ENCODE data around the gene UFD1. TPM values are rescaled to one million over a fixed set of nuclear protein-coding genes. Genes with fewer than 3 reads are reported as not detected.
"Not testable (repeated sequence)": the region's sequence is repeated elsewhere in the genome, so short reads cannot be mapped to it uniquely, and the experiment has no call there.

Gene UFD1
- total and polyA plus RNA-seq, 4 donors = 28.9 to 58.3 (median 52.6) TPM

- peaks cover 28% of the 10 kb centered on the region for H3K4me1 ChIP-seq (ENCODE audit: control insufficient read depth, insufficient read depth, low read length)
- H3K36me3 ChIP-seq (ENCODE audit: control insufficient read depth, insufficient read depth, low read length) = peaks cover 33% of the 10 kb centered on the region
- peak within 1 kb of the TSS; percentile 51 for H3K4me3 ChIP-seq (ENCODE audit: low read depth, low read length)
- no peaks in the 10 kb centered on the region for H3K9me3 ChIP-seq (ENCODE audit: control insufficient read depth, insufficient read depth, low read length)
- H3K27me3 ChIP-seq (ENCODE audit: control insufficient read depth, insufficient read depth, low read length) = no peaks in the 10 kb centered on the region
- peak; percentile 82 to 99 (median 90) for DNase-seq (ENCODE audit: low read depth in 4 of 6, low spot score in 6 of 6)
- WGBS (ENCODE audit: insufficient coverage) = under 1% methylated on average over 92 of the region's 92 CpGs
- peak within 1 kb of the TSS; percentile 81 for H3K27ac ChIP-seq (ENCODE audit: low read depth, low read length)
Observed at GRCh38 chr22:19447330-19448075, 31.5 kb downstream of the UFD1 start, which contains the start of gene C22orf39. C22orf39 (minus strand) TSS chr22:19447711; CDS start chr22:19447688, 23 bp downstream.

DNA sequence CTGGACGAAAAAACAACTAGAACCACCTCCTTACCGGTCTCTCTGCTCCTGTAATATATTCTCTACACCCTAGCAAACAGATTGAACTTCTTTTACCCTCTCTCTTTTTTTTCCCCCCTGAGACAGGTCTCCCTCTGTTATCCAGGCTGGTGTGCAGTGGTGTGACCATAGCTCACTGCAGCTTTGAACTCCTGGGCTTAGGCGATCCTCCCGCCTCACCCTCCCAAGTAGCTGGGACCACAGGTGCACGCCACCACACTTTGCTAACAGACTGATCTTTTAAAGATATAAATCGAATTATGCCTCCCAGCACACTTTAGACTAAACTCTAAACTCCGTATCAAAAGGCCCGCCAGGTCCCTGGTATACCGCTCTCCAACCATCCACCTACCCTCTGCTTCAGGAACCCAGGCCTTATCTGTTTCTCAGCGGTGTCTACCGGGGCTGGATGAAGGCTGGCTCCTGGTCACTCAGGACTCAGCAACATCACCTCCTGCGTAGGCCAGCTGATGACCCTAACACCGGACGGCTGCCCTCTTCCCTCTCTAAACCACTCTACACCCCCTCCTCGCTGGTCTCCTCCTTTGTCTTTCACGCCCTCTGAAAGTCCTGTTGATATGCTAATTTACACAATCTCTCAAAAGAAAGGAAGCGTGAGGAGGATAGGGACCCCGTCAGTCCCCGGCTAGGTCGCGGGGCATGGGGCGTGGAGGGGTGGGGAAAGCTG is 32.2 kb downstream of the UFD1 start:
- H3K4me3 ChIP-seq (ENCODE audit: low read depth, low read length) = peak overlapping the region; percentile 51
- H3K27ac ChIP-seq (ENCODE audit: low read depth, low read length) = no peak overlapping the region
- DNase-seq (ENCODE audit: low read depth in 4 of 6, low spot score in 6 of 6) = no peak
- no peaks in the 10 kb centered on the region for H3K9me3 ChIP-seq (ENCODE audit: control insufficient read depth, insufficient read depth, low read length)
- H3K36me3 ChIP-seq (ENCODE audit: control insufficient read depth, insufficient read depth, low read length) = peaks cover 32% of the 10 kb centered on the region
- H3K4me1 ChIP-seq (ENCODE audit: control insufficient read depth, insufficient read depth, low read length) = peaks cover 28% of the 10 kb centered on the region
- H3K27me3 ChIP-seq (ENCODE audit: control insufficient read depth, insufficient read depth, low read length) = no peaks in the 10 kb centered on the region
- WGBS (ENCODE audit: insufficient coverage) = 23% methylated on average over 19 of the region's 22 CpGs

- H3K27ac ChIP-seq (ENCODE audit: low read depth, low read length); H3K27me3 ChIP-seq (ENCODE audit: control insufficient read depth, insufficient read depth, low read length); H3K9me3 ChIP-seq (ENCODE audit: control insufficient read depth, insufficient read depth, low read length); DNase-seq (ENCODE audit: low read depth in 4 of 6, low spot score in 6 of 6); H3K4me3 ChIP-seq (ENCODE audit: low read depth, low read length): not testable (repeated sequence)
- Histone ChIP-seq H3K36me3 (ENCODE audit: control insufficient read depth, insufficient read depth, low read length) (peaks cover 33% of the 10 kb centered on the region), H3K4me1 (ENCODE audit: control insufficient read depth, insufficient read depth, low read length) (peaks cover 28% of the 10 kb centered on the region)
- WGBS (ENCODE audit: insufficient coverage) = 95% methylated on average over 4 of the region's 9 CpGs
Observed at GRCh38 chr22:19445279-19445982, 33.6 kb downstream of the UFD1 start.

GRCh38 chr22:19443544-19444211 is 35.3 kb downstream of the UFD1 start:
- no peak for DNase-seq (ENCODE audit: low read depth in 4 of 6, low spot score in 6 of 6)
- H3K27ac ChIP-seq (ENCODE audit: low read depth, low read length) = no peak overlapping the region
- H3K9me3 ChIP-seq (ENCODE audit: control insufficient read depth, insufficient read depth, low read length) = no peaks in the 10 kb centered on the region
- H3K36me3 ChIP-seq (ENCODE audit: control insufficient read depth, insufficient read depth, low read length) = peaks cover 36% of the 10 kb centered on the region
- H3K4me1 ChIP-seq (ENCODE audit: control insufficient read depth, insufficient read depth, low read length) = peaks cover 21% of the 10 kb centered on the region
- no peaks in the 10 kb centered on the region for H3K27me3 ChIP-seq (ENCODE audit: control insufficient read depth, insufficient read depth, low read length)
- 82% methylated on average over 7 of the region's 7 CpGs for WGBS (ENCODE audit: insufficient coverage)
- no peak overlapping the region for H3K4me3 ChIP-seq (ENCODE audit: low read depth, low read length)

DNA sequence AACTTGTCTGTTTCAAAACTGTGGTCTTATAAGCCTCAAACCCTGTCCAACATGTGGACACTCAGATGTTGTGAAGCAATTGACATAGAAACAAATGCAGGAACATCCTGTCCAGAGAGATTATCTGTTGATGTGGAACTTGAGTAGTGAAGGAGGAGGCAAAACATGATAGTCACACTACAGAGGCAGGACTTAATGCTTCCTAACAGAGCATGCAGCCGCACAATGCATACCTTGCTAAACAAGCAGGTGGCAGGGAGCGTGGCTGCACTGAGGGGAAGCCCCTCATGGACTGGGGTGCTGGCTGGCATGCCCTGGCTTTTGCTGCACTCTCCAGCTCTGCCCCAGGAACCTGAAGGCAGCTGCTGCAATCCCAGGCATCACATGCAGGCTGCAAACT is 36.8 kb downstream of the UFD1 start:
- Histone ChIP-seq H3K36me3 (ENCODE audit: control insufficient read depth, insufficient read depth, low read length) (peaks cover 36% of the 10 kb centered on the region), H3K27ac (ENCODE audit: low read depth, low read length) (no peak overlapping the region), H3K9me3 (ENCODE audit: control insufficient read depth, insufficient read depth, low read length) (no peaks in the 10 kb centered on the region), H3K4me3 (ENCODE audit: low read depth, low read length) (no peak overlapping the region), H3K27me3 (ENCODE audit: control insufficient read depth, insufficient read depth, low read length) (no peaks in the 10 kb centered on the region), H3K4me1 (ENCODE audit: control insufficient read depth, insufficient read depth, low read length) (peaks cover 14% of the 10 kb centered on the region)
- no peak for DNase-seq (ENCODE audit: low read depth in 4 of 6, low spot score in 6 of 6)
- WGBS (ENCODE audit: insufficient coverage) = 97% methylated on average over 2 of the region's 2 CpGs

GRCh38 chr22:19440411-19441195 is 38.4 kb downstream of the UFD1 start:
- H3K9me3 ChIP-seq (ENCODE audit: control insufficient read depth, insufficient read depth, low read length) = no peaks in the 10 kb centered on the region
- no peak overlapping the region for H3K27ac ChIP-seq (ENCODE audit: low read depth, low read length)
- peaks cover 37% of the 10 kb centered on the region for H3K36me3 ChIP-seq (ENCODE audit: control insufficient read depth, insufficient read depth, low read length)
- no peak overlapping the region for H3K4me3 ChIP-seq (ENCODE audit: low read depth, low read length)
- 97% methylated on average over 4 of the region's 8 CpGs for WGBS (ENCODE audit: insufficient coverage)
- no peaks in the 10 kb centered on the region for H3K27me3 ChIP-seq (ENCODE audit: control insufficient read depth, insufficient read depth, low read length)
- peaks cover 1% of the 10 kb centered on the region for H3K4me1 ChIP-seq (ENCODE audit: control insufficient read depth, insufficient read depth, low read length)
- no peak for DNase-seq (ENCODE audit: low read depth in 4 of 6, low spot score in 6 of 6)

DNA sequence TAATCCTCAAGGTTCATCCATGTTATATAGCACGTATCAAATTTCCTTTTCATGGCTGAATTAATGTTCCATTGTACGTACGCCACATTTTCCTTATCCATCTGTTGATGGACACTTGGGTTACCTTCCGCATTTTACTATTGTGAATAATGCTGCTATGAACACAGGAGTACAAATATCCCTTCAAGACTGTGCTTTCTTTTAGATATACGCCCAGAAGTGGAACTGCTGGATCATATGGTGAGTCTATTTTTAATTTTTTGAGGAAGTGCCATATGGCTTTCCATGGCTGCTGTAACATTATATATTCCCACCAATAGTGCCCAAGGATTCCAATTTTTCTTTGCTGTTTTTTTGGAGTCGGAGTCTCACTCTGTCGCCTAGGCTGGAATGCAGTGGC is 40.7 kb downstream of the UFD1 start:
- H3K36me3 ChIP-seq (ENCODE audit: control insufficient read depth, insufficient read depth, low read length) = peaks cover 31% of the 10 kb centered on the region
- H3K27ac ChIP-seq (ENCODE audit: low read depth, low read length) = no peak overlapping the region
- peaks cover 4% of the 10 kb centered on the region for H3K4me1 ChIP-seq (ENCODE audit: control insufficient read depth, insufficient read depth, low read length)
- DNase-seq (ENCODE audit: low read depth in 4 of 6, low spot score in 6 of 6) = peak in 1 of 6 donors; percentile 47
- no peaks in the 10 kb centered on the region for H3K9me3 ChIP-seq (ENCODE audit: control insufficient read depth, insufficient read depth, low read length)
- H3K4me3 ChIP-seq (ENCODE audit: low read depth, low read length) = no peak overlapping the region
- no peaks in the 10 kb centered on the region for H3K27me3 ChIP-seq (ENCODE audit: control insufficient read depth, insufficient read depth, low read length)
- 89% methylated on average over 2 of the region's 7 CpGs for WGBS (ENCODE audit: insufficient coverage)

DNA sequence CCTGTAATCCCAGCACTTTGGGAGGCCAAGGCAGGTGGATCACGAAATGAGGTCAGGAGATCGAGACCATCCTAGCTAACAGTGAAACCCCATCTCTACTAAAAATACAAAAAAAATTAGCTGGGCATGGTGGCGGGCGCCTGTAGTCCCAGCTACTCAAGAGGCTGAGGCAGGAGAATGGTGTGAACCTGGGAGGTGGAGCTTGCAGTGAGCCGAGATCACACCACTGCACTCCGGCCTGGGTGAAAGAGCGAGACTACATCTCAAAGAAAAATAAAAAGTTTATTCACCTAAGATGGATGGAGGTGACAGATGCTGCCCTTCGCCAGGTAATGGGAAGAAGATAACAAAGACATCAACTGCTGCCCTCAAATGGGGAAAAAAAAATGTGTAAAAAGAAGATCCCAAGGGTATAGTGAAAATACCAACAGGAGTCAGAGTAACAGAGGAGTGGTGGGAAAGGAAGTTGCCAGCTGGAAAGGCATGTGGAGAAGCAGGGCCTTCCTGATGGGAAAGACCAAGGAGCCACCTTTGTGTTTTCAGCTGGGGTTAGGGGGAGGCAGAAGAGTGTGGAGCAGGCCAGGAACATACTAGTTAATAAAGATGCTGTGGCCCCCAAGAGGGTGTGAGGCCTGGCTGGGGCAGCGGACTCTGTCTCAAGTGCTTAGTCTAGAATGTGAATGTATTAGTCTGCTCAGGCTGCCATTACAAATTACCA is 42.4 kb downstream of the UFD1 start:
- not testable (repeated sequence) for H3K27me3 ChIP-seq (ENCODE audit: control insufficient read depth, insufficient read depth, low read length)
- WGBS (ENCODE audit: insufficient coverage) = no CpG with 5 or more reads among the region's 9 CpGs

More for the DNA sequence above, 42.4 kb downstream of the UFD1 start:
- not testable (repeated sequence) for H3K4me3 ChIP-seq (ENCODE audit: low read depth, low read length); H3K4me1 ChIP-seq (ENCODE audit: control insufficient read depth, insufficient read depth, low read length); H3K27ac ChIP-seq (ENCODE audit: low read depth, low read length); H3K9me3 ChIP-seq (ENCODE audit: control insufficient read depth, insufficient read depth, low read length); DNase-seq (ENCODE audit: low read depth in 4 of 6, low spot score in 6 of 6)
- H3K36me3 ChIP-seq (ENCODE audit: control insufficient read depth, insufficient read depth, low read length) = peaks cover 25% of the 10 kb centered on the region
